NK-92 treated with Interleukin-12 subunit alpha and Interleukin-12 subunit beta, amount 100 ng/mL, for 24 hours (cell line): ENCODE data around the gene TXNRD3.
A peak's percentile ranks its signal among the peaks of the same experiment; 100 is the strongest.

ENCODE experiments used
- DNase-seq: peaks from one replicate; lab custom pipeline; 2025; lab: John Stamatoyannopoulos, UW

TXNRD3 gene

DNA sequence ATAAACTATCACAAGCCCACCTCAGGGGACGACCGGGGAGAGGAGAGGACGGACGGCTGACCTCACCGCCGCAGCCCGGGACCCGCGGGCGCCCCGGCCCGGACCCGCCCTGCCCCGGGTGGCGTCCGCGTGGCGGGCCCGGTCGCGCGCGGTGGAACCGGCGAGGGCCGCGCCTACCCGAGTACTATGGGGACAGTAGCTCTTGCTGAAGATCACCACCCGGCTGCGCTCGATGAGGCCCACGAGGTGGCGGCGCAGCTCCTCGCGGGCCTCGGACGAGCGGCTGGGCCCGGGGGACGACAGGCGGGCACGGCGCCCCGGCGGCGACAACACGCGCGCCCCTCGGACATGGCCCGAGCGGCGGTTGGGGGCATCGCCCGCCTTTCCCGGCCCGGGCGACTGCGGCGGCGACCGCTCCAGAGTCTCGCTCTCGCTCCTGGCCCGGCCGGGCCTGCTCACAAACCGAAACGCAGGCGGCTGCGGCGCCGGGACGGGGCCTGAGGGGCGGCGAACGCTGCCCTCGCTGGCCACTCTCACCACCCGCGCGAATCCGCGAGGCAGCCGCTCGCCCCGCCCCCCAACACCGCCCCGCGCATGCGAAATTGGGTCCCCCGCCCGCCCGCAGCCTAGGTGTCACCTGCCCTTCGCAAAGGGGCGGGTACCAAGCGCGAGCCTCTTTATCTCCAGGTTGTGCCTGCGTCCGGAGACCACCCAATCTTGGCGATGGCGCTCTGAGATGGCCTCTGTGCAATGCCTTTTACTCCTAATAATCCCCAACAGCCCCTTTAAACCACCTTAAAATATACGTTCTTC is at the start of gene TXNRD3:
TSS of gene TXNRD3 (minus strand) at position 554 of the 813 bp plus-strand sequence.
- DNase-seq, result no peak

DNA sequence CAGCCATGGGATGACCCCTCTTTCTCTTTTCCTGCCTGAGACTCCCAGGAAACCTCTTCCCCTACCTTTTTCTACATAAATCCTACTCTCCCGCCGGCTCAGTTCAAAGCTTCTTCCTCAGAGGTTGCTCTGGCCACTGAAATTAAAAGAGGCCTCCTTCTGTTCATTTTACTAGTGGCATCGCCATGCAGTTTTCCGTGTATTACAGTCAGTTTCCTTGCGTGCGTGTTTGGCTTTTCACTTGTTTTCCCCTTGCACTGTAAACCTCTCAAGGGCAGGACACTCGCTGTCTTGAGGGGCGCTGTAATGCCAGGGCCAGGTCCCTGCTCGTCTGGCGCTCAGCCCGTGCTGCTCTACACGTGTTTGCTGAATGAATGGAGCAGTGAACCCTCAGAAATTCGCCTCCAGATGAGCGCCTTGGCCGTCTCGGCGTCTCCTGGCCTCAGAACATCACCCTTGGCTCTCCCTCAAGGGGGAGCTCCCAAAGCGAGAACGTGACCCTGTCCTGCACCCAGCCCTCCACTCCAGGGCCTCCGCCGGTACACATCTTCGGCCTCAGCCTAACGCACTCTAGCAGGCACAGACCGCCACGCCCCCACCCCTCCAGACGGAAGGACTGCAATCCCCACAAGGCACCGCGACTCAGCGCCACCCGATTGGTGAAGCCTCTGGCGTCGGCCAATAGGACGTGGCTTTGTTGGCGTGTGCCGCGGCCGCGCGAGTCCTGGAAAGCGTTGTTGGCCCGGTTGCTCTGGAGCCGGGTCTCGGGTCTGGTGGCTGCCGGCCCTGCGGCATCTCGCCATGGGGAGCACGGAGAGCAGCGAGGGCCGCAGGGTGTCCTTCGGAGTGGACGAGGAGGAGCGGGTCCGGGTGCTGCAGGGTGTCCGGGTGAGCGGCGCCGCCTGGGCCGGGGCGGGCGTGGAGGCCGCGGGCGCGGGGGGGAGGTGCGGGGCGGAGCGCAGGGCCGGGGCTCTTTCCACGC is 48.9 kb upstream of the TXNRD3 start, which contains the start of gene CHCHD6:
TSS of gene CHCHD6 (plus strand) at position 729 of the 982 bp plus-strand sequence. CDS start at position 802, 73 bp downstream.
- DNase-seq, result no peak

DNA sequence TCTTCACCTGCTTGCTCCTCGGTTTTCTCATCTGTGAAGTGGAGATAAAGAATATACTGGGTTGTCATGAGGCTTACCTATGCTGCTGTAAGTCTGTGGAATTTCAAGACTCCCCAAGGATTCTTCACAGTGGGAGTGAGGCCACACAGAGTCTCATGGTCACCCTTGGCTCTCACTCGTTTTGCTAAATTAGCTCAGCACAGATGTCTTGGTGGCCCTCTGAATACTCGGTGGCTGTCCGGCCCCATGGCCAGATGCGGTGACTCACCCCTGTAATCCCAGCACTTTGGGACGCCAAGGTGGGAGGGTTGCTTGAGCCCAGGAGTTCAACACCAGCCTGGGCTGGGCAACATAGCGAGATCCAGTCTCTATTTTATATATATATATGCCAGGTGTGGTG is 44.1 kb upstream of the TXNRD3 start:
- no peak for DNase-seq

DNA sequence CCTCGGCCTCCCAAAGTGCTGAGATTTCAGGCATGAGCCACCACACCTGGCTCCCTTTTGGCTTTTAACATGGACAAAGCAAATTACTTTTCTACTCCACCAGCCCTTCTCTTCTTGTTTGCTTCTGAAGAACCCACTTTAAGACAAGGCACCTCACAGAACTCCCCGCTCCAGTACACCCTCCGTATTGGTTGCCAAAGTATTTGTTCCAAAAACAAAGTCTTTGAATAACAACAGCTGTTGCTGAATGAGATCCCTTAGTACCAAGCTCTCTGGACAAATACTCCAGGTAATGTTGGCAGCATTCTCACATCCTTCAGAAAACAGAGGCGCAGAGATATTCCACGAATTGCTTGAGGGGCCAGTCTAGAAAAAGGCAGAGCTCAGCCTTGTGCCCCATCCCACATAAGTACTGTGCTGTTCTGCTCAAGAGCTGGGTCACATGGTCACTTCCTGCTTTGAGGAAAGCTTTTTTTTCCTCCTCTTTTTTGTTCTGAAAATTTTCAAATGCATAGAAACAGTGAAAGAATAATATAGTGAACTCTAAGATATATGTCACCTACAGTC is 41.9 kb upstream of the TXNRD3 start:
- DNase-seq, result no peak

DNA sequence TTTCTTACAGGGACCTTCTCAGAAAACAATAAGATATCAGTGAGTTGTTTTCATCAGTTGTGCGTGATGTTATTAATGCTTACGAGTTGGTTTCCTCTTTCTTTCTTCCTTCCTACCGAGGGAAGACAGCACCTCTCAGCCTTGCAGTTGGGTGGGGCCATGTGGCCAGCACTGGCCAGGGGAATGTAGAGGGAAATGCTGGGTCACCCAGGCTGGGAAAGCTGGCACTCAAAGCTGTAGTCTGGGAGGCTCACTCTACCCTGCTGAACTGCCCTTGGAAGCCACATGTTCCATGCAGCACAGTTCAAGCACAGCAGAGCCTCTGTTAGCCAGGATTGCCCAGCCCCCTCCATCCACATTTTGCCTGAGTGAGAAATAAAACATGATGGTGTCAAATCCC is 39.0 kb upstream of the TXNRD3 start:
- no peak for DNase-seq

DNA sequence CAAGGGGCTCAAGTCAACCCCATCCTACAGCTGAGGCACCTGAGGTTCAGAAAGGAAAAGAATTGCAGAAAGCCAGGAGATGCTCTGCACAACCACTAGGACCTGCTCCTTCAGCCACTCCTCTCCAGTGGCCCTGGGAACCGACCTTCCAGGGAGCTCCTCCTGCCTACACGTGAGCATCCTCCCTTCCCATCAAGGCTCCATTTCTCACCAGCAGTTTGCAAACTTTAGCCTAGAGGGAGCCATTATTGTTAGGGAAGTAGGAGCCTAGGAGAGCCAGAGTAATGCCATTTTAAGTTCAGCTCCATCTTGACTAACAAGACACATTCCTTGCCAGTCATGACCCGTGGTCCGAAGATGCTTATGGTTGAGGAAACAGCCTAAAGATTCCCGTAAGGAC is 37.9 kb upstream of the TXNRD3 start:
- DNase-seq, result no peak

DNA sequence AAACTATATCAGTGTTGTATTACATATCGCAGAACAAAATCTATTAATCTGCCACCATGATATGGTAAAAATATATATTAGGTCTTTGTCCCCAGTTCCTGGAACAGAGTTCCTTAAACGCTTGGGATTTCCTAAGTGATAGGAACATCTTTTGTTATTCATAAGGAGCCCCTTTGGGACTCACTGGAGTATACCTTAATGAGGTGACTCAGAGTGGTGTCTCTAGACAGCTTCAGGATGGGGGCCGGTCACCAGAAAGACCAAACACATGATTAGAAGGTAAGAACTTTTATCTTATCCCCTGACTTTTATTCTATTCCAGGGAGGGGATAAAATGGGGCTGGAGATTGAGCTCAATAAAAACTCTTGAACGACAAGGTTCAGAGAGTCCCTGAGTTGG is 36.8 kb upstream of the TXNRD3 start:
- DNase-seq, result no peak

DNA sequence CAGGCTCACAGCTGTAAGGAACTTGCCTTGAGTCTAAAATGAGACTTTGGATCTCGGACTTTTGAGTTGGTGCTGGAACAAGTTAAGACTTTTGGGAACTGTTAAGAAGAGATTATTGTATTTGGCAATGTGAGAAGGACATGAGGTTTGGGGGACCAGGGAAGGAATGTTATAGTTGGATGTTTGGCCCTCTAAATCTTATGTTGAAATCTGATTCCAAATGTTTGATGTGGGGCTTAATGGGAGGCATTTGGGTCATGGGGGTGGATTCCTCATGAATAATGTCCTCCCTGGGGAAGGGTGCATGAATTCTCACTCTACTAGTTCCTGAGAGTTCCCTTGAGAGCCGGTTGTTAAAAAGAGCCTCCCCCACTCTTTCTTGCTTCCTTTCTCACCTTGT is 30.6 kb upstream of the TXNRD3 start:
- no peak for DNase-seq

DNA sequence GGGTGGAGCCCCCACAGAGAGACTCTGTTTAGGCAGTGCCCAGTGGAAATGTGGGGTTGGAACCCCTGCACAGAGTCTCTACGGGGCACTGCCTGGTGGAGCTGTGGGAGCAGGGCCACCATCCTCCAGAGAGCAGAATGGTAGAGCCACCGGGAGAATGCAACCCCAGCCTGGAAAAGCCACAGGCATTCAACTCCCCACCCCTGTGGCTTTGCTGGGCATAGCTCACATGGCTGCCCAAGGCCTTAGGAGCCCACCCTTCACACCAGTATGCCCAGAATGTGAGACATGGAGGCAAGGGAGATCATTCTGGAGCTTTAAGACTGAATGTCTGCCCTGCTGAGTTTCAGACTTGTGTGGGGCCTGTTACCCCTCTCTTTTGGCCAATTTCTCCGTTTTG is 30.1 kb upstream of the TXNRD3 start:
- DNase-seq, result no peak

DNA sequence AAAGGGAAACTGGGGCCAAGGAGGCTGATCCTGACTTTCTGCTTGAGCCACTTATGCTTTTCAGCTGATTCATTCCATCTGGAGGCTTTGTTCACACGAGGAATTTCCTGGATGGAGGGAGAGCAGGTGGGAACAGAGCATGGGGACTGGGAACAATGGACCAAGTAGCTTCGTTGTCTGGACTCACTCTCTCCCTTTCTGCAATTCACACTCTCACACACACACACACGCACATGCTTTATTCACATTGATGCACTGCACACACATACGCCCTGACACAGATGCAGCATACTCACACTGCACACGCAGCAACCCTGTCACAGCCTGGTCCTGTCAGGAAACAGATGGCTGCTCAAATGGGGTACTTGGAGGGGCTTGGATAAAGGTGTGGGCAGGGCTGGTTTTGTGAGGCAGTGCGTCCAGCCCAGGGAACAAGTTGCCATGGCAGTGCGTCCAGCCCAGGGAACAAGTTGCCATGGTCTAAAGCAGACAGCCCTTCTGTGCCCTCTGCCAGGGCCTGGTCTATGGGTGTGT is 29.4 kb upstream of the TXNRD3 start:
- DNase-seq, result no peak

DNA sequence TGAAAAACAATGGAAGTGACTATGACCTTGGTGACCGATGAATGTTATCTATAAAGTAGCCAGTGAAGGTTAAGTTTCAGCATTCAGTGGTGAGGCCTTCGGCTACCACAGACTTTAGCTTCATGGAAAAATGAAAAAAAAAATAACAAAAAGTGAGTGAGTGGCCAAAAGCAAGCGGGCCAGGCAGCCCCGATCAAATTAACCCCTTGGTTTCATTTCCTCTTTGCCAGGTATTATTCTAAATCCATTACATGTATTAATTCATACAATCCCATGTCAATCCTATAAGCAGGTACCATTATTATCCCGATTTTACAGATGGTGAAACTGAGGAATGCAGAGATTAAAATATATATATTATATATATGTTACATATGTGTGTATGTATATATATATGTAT is 28.1 kb upstream of the TXNRD3 start:
- DNase-seq, result no peak

DNA sequence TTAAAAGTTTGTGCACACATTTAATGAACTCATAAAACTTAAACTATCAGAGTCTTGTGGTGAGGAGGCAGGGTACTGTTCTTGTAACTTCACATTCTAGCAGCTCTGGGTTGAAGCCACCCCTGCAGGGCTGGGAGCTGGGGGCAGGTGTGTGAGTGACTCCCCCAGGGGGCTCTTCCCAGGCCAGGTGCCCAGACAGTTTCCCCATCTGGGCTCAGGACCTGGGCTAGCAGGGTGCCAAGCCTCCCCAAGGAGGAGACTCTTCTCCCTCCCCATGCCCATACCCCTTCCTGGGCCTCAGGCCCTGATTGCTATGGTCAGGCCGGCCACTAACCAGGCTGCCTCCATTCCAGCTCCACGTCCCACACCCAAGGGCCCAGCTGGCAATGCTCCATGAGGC is 27.1 kb upstream of the TXNRD3 start:
- DNase-seq, result no peak

DNA sequence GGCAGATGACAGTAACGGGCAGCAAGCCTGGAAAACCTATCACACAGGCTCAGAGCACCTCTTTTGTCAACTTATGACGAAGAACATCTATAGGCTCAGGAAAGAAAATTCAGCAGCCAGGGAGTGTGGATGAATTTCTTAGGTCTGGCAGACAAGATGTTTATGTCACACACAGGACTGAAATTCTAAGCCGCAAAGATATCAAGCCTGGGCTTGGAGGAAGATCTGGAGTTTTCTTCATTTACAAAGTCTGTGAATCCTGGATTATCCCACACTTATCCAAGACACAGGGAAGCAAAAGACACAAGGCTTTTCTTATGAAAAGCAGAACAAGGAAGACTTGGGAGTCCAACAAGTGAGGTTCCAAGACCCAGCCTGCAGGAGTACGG is 25.7 kb upstream of the TXNRD3 start:
- no peak for DNase-seq

DNA sequence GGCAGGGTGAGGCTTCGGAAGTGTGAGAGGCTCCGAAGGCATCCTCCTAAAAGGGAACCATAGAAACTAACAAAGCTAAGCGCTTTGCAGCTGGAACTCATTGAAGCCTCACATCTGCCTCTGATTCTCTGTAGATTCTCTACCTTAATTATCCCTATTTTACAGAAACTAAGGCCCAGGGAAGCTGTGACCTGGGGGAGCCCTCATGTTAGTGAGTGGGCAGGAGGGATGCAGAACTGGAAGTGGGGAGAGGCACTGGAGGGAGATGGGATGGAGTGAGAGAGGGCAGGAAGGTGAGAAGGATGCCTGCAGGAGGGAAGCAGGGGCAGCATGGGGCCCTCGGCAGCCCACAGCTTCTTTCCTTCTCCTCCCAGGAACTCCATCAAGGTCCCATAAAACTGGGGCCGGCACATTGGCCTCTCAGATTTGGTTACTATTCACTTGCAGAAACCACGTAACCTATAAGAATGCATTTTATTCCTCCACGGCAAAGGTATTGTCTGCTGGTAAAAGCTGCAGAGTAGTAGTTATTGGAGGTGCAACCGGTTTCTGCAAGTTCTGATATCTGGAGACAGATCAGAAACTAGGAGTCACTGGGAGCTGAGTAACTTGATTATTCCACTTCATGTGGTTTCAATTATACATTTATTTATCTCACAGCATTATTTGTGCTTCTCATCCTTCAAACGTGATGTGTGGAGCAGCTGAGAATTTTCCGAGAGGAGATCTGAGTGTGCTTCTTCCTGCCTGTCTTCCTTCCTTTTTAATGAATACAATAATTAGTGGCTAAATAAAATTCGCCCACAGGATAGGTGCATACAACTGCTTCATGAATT is 25.1 kb upstream of the TXNRD3 start:
- DNase-seq, result no peak

DNA sequence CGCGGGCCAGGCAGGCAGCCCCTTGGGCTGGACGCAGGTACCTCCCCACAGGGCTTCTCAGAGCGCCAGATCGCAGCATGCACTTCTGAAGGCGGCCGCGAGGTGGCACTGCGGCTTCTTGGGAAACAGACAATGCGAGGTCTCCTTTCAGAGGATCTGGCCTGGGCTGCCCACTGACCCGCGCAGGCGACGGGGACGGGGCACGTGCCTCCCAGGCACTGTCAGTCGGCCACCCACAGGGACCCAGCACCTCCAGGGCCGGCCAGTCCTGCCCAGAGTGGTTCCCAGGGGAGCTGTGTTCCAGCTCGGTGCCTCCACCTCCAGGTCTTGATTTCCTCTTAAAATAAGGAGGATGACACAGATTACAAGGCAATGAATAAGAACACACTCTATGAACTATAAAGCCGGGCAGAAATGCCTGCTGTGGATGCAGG is 24.4 kb upstream of the TXNRD3 start:
- peak; percentile 58 for DNase-seq

DNA sequence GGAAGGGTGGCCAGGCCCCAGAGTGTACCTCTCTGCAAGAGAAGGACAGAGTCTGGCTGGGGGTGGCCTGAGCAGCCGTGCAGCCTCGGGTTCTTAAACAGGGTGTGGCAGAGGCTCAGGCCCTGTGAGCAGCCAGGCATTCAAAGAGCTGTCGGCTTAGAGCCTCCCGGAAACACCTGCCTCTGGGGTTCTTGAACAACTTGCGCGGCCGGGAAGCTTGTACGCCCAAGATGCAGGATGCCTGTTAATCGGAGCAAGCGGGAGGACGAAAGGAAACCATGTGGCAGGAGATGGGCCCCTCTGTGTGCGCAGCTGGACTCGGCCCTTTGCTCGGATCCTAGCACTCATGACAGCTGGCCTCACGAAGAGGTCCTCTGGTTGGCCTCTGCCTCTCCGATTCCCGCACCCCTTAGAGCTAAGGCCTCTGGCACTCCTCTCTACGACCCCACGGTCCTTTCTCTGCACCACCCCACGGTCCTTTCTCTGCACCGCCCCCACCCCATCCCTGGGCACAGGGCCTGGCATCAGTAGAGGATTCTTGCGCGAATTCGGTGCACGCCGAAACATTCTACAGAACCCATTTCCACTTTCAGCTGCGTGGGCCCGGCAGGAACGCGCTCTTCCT is 23.9 kb upstream of the TXNRD3 start:
- no peak for DNase-seq

DNA sequence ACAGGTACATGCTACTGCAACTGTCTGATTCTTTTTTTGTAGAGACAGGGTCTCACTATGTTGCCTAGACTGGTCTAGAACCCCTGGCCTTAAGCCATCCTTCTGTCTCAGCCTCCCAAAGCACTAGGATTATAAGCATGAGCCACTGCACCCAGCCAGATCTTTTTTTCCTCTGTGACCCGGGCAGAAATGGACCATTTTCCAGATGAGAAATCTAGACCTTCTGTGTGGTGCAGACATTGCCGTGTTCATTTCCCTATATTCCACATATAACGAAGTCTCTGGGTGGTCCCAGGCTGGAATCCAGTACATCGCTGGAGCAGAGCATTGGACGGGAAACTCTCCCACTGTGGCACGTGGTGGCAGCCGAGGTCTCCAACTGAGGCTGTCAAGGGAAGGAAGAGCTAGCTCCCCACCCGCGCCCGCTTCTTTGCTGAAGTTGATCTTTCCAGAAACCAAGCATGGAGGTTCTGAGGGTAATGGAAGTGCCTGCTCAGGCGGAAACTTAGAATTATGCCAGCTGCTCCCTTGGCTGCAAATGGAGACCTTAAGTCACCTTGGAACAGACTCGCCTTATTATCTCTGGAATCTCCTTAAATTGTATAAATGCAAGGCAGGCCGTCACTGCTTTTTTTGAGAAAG is 23.1 kb upstream of the TXNRD3 start:
- no peak for DNase-seq

DNA sequence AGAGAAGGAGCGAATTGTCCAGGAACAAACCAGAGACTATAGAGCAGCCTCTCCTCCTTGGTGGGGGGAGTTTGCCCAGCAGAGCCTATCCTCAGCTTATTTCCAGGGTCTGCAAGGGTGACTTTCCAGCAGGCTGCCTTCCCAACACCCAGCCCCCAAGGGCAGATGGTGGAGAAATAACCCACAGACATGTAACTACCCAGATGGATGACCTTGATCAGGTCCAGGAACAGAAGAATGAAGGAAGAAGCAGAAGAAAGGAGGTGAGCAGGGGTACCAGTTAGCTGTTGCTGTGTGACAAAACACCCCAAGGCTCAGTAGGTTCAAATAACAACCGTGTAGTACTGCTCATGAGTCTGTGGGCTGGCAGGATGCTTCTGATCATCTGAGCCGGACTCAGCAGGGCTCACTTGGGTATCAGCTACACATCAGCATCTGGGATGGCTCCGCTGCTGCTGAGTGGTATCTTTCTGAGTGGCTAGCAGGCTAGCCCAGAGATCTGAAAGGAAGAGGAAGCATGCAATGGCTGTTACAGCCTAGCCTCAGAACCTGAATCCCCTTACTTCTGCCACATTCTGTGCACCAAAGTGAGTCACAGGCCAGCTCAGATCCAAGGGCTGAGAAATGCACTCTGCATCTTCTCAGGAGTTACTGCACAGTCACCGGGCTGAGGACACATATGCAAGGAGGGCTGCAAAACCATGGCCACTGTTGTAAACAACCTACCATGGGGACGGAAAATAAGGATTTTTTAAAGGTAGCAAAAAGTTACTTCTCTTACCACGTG is 22.2 kb upstream of the TXNRD3 start:
- no peak for DNase-seq

DNA sequence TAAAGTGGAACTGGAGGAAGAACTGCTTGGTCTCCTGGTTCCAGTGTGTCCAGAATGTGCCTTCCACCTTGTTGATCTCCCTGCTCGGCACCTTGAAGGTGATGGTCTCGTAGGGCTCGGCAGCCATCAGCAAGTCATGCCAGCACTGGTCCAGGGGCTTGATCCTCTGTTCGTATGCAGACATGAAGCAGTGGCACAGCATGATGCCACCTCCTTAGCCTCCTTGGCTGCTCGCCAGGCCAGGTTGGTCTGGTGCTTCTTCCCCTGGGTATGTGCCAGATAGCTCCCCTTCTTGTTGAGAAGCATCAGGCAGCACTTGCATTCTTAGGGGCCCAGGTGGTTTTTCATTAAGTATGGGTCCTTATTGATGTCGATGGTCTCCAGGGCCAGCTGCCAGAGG is 17.8 kb upstream of the TXNRD3 start:
- DNase-seq, result no peak

DNA sequence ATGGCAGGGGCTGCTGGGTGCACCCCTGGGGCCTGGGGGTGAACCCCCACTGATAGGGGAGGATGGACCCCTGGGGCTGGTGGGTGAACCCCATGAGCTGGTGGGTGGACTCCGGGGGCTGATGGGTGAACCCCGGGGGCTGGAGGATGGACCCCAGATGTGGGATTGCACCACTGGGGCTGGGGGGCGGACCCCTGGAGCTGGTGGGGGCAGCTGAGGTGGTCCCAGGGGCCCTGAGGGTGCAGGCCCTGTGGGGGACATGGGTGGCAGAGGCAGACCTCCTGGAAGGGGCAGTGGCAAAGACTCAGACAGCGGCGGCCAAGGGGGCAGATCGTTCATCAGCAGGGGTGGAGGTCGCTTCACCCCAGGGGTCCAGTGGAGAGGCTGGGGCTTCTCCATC is 17.4 kb upstream of the TXNRD3 start:
- DNase-seq, result no peak
